Measurements from ENCODE around the gene RHBDL3. TPM values are rescaled to one million over a fixed set of nuclear protein-coding genes. Genes with fewer than 3 reads are reported as not detected.

Gene RHBDL3
- total RNA-seq, 1 experiment from 2014 or later, result 0.80 TPM

GRCh38 chr17:32287804-32288511 is 22.3 kb downstream of the RHBDL3 start:
- ChIA-PET POLR2A (ENCODE audit: low non-redundant PET) (no interaction called here), CTCF (no interaction called here)
- intact Hi-C loops (cut with micrococcal nuclease; ENCODE audit: unreplicated experiment), result no loop called here
- Histone ChIP-seq H3K9me3 (ENCODE audit: low read depth, low read length, poor library complexity, severe bottlenecking) (no peaks in the 10 kb centered on the region), H3K36me3 (ENCODE audit: insufficient read depth, low read length, poor library complexity, severe bottlenecking) (no peaks in the 10 kb centered on the region), H3K4me3 (ENCODE audit: low read depth, low read length, poor library complexity, severe bottlenecking) (no peak overlapping the region), H3K27ac (ENCODE audit: low read depth, low read length, poor library complexity, severe bottlenecking) (no peak overlapping the region), H3K4me1 (ENCODE audit: insufficient read depth, low read length, poor library complexity, severe bottlenecking) (no peaks in the 10 kb centered on the region), H3K27me3 (replicated peaks; ENCODE audit: insufficient read depth, low read depth, low read length, poor library complexity) (no peaks in the 10 kb centered on the region)
- no peak for DNase-seq (ENCODE audit: low spot score)
- TF ChIP-seq CTCF (conservative IDR thresholded peaks at IDR 0.05; ENCODE audit: low read depth, low read length) (no peak), EZH2 (IDR thresholded peaks at IDR 0.05; ENCODE audit: borderline replicate concordance, low read depth, low read length, poor library complexity, severe bottlenecking) (no peak)
- BruUV-seq (replicated peaks), result no TSS peak

- TF ChIP-seq EZH2 (IDR thresholded peaks at IDR 0.05; ENCODE audit: borderline replicate concordance, low read depth, low read length, poor library complexity, severe bottlenecking) (no peak), CTCF (conservative IDR thresholded peaks at IDR 0.05; ENCODE audit: low read depth, low read length) (no peak)
- no peaks in the 10 kb centered on the region for H3K4me1 ChIP-seq (ENCODE audit: insufficient read depth, low read length, poor library complexity, severe bottlenecking)
- no peak overlapping the region for H3K4me3 ChIP-seq (ENCODE audit: low read depth, low read length, poor library complexity, severe bottlenecking)
- intact Hi-C loops (cut with micrococcal nuclease; ENCODE audit: unreplicated experiment), result no loop called here
- no peaks in the 10 kb centered on the region for H3K36me3 ChIP-seq (ENCODE audit: insufficient read depth, low read length, poor library complexity, severe bottlenecking)
- BruUV-seq (replicated peaks), result no TSS peak
- no peak overlapping the region for H3K27ac ChIP-seq (ENCODE audit: low read depth, low read length, poor library complexity, severe bottlenecking)
- no peaks in the 10 kb centered on the region for H3K9me3 ChIP-seq (ENCODE audit: low read depth, low read length, poor library complexity, severe bottlenecking)
- DNase-seq (ENCODE audit: low spot score), result no peak
- ChIA-PET CTCF (no interaction called here), POLR2A (ENCODE audit: low non-redundant PET) (no interaction called here)
- no peaks in the 10 kb centered on the region for H3K27me3 ChIP-seq (replicated peaks; ENCODE audit: insufficient read depth, low read depth, low read length, poor library complexity)
Measured at GRCh38 chr17:32288615-32289014, 23.0 kb downstream of the RHBDL3 start.

GRCh38 chr17:32289471-32290070 is 23.9 kb downstream of the RHBDL3 start:
- no peaks in the 10 kb centered on the region for H3K27me3 ChIP-seq (replicated peaks; ENCODE audit: insufficient read depth, low read depth, low read length, poor library complexity)
- no peaks in the 10 kb centered on the region for H3K4me1 ChIP-seq (ENCODE audit: insufficient read depth, low read length, poor library complexity, severe bottlenecking)
- ChIA-PET POLR2A (ENCODE audit: low non-redundant PET) (no interaction called here), CTCF (no interaction called here)
- TF ChIP-seq CTCF (conservative IDR thresholded peaks at IDR 0.05; ENCODE audit: low read depth, low read length) (no peak), EZH2 (IDR thresholded peaks at IDR 0.05; ENCODE audit: borderline replicate concordance, low read depth, low read length, poor library complexity, severe bottlenecking) (no peak)
- no peaks in the 10 kb centered on the region for H3K36me3 ChIP-seq (ENCODE audit: insufficient read depth, low read length, poor library complexity, severe bottlenecking)
- intact Hi-C loops (cut with micrococcal nuclease; ENCODE audit: unreplicated experiment), result no loop called here
- DNase-seq (ENCODE audit: low spot score), result no peak
- H3K27ac ChIP-seq (ENCODE audit: low read depth, low read length, poor library complexity, severe bottlenecking), result no peak overlapping the region
- no peak overlapping the region for H3K4me3 ChIP-seq (ENCODE audit: low read depth, low read length, poor library complexity, severe bottlenecking)
- no TSS peak for BruUV-seq (replicated peaks)
- H3K9me3 ChIP-seq (ENCODE audit: low read depth, low read length, poor library complexity, severe bottlenecking), result no peaks in the 10 kb centered on the region

Data from A673 (cell line).